A204.1 (cell line): ENCODE data around the gene NIPA2.

Experiments used
- FAIRE-seq: peaks from 2 replicates; lab custom pipeline; 2012; peaks lifted over from hg19 to GRCh38; lab: Jason Lieb, UNC

NIPA2 gene

DNA sequence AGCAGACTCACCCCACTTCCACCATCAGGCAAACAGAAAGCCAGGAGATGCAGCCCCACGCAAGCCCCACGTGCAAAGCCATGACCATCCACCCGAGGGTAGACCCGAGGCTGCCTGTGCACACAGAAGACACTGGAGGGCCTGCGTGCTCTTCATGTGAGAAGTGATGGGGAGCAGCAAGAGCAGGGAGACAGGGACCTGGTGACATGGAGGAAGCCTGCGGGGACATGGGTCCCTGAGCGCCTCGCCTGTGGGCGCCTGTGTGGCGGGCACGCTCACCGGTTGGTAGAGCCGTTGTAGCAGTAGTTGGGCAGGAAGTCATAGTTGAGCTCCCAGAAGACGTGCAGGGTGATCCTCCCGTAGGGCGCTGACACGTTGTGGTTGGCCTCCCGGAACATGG, 65.0 kb downstream of the NIPA2 start:
- FAIRE-seq, result no peak

DNA sequence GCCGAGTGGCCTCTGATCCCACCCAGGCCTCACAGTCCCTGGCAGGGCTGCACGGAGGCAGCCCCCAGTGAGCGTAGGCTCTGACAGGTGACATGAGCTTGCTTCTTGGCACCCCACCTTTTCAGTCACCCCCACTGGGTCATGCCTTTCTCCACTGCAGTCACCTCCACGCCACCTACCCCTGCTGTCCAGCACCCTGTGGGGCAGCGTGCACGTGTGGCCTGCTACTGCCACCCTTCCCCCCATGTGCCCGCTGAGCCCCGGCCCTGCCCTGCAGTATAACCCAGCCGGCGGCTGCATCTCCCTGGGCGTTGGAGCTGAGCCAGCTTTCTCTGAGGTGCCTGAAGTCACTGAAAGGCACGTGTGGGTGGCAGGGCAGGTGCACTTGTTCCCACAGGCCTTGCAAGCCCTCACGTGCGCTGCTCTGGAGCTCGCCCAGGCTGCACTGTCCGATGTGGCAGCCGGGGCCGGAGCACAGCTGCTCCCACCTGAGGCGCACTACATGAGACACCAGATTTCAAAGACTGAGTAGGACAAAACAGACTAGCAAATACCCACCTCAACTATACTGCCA, 65.6 kb downstream of the NIPA2 start:
- no peak for FAIRE-seq

DNA sequence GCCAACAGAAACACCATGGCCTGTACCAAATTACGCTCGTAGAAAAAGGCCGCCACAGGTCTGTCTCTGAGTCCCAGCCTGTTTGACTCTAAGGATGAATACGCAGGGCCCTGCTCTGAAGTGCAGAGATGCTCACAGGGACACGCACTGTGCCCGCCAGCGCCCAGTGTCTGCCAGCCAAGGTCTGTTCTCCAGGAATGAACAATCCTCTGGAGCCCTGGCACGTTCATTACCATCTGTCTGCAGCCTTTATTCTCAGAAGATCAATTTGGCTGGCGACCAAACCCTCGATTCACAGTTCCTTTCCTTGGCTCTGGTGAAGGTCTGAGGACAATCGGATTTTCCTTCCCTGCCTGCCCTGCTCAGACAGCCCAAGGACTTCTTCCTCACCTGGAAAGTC, 66.3 kb downstream of the NIPA2 start:
- no peak for FAIRE-seq

GRCh38 chr15:22907161-22907950, 68.9 kb downstream of the NIPA2 start:
- FAIRE-seq, result no peak

DNA sequence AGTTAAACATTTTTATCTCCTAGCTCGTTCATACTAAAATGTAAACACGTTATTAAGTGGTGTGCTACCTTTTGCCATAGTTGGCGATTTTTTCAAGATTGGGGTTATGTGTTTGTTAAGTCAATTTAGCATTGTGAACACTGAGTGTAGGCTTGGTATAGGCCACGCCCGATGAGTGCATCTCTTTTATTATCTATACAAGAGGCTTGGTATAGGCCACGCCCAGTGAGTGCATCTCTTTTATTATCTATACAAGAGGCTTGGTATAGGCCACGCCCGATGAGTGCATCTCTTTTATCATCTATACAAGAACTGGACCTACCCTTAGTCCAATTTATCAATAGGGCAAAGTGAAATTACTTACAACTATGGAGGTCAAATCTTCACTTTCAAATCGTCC, 70.4 kb downstream of the NIPA2 start:
- no peak for FAIRE-seq

GRCh38 chr15:22911306-22911705, 72.8 kb downstream of the NIPA2 start:
- no peak for FAIRE-seq

GRCh38 chr15:22912256-22912655, 73.8 kb downstream of the NIPA2 start:
- no peak for FAIRE-seq

DNA sequence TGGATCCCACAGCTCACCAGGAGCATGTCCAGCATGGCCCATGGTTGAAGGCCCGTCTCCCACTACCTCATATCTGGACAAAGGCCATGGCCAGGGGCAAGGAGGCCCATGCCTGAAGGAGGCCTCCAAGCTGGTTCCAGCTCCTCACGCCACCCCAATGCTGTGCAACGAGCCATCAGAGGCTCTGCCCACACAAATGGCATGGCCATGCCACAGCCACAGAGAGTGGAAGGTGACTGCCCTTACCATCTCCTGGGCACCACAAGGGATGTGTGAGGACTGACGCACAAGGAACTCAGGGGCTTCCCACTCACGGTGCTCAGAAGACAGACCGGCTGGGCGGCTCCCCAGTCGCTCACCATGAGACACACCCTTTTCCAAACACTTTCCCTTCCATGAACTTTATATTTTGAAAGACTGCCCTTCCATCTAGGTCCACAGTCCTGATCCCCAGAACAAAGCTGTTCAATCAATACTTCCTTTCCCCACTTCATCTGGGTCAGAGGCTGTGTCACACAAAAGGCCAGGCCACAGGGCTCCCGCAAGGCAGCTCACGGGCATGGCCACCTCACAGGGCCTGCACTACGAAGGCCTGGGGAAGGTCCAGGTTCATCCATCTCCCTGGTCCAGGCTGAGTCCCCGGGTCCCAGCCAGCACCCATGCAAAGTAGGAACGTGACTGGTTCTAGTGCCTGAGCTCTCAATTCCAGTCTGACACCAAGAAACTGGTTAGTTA, 75.3 kb downstream of the NIPA2 start:
- FAIRE-seq, result no peak

DNA sequence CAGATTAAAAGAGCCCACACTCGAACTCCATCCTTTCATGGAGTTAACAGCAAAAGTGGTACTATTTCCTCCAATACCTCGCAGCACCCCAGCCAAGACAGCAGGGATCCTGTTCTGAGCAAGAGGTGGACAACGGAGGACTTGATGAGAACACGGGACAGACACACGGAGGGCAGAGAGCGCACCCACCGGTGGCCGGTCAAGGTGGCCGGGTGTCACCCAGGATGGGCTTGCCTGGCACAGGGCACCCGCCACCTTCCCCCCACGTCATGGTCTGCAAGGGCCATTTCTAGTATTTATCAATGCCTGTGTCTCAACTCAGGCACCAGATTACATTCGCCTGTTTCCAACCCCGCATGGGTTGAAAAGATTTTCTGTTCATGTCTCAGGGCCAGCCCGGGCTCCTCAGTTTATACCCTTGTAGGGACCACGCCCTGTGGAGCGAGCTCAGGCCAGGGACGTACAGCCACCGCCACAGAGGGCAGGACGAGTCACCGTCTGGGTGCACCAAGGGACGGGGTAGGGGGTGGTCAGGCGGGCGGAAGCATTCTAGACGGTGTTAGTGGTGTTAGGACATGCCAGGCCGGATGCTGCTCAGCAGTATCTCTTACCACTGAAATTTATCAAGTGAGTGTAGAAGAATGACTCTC, 77.5 kb downstream of the NIPA2 start:
- no peak for FAIRE-seq

DNA sequence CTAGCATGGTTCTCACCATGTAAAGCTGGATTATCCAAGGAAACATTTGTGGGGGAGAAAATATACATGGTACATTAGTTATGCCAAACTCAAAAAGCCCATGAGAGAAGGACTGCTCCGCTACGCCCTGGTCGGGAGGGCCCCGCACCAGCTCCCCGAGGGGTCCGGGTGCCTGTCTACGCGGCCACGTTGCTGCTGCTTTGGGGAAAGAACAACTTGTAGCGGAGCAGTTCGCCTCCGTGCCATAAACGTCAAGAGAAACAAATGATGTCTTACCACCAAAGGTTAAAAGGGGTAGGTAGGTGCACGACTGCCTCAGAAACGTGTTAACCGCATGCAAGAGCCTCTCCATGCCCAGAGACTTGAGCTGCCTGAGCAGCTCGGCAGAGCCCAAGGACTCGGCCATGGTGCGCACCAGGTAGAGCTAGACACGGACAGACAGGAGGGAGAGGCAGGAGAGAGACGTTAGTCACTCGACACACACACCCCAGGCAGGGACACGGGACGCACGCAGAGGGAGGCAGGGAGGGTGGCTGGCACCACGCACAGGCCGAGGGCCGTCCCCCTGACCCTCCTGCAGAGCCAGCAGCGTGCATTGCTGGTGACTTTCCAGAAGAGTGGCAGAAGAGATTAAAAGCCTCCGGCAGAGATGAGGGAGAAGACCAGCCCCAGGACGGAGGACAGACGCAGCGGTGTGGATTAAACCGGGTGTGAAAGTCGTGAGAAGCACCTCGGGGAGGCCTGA, 78.3 kb downstream of the NIPA2 start:
- no peak for FAIRE-seq

DNA sequence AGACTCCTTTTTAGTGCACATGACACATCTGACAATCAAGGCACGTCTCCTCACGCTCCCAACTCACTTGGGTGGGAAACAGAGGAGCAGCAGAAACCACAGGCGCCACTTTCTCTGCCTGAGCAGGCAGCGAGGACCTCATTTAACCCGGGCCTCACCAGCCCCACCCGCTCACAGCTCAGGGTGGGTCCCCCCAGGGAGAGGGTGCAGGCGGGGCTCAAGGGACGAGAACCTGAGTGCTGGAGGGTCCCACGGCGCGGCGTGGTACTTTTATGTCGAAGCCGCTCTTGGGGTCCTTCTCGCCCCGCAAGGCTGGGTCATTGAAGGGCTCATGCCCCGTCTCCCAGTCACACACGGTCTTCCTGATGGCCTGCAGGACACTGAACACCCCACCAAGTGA, 79.1 kb downstream of the NIPA2 start:
- no peak for FAIRE-seq
